ENCODE results near the gene ATG9A. TPM values are rescaled to one million over a fixed set of nuclear protein-coding genes. Genes with fewer than 3 reads are reported as not detected.

ATG9A gene
- total RNA-seq, 2 donors from 2014 or later, result 45.4 to 45.7 TPM

DNA sequence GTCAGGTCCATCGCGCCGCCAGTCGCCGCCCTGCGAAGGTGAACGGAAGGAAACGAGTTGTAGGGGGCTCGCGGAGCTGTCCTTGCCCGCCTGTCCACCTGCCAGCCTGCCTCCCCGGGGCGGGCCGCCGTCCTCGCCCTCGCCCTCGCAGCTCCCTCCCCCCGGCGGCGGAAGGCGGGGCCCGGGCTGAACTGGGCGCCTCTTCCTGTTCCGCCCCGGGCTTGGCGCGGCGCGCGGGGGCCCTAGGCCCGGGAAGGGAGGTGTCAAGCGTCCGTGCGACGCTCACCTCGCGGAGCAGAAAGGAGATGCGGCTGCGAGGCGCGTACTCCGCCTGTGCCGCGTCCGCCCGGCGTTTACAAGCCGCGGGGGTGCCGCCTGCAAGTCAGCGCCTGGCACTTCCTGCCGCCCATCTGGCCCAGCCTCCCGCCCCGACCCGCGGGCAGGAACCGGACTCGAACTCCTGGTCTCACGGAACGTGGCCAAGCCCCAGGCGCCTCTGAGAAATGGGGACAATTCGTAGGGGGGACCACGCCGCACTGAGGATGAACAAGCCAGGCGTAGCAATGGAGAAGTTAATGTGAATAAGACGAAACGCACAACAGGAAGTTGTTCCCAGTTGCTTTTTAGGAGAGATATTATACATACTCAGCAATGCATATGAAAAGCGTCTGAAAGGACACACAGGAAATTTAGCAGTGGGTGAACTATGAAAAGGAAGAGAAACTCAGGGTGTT is 52.5 kb downstream of the ATG9A start, which contains the start of gene CNPPD1:
TSS of gene CNPPD1 (minus strand) at position 108 of the 734 bp plus-strand sequence. CDS start at position 11, 97 bp downstream.
- Mint-ChIP-seq H3K36me3 (ENCODE audit: low read depth) (peaks cover 29% of the 10 kb centered on the region), H3K4me1 (peaks cover 19% of the 10 kb centered on the region), H3K4me3 (peak within 1 kb of the TSS; percentile 76), H3K9me3 (no peaks in the 10 kb centered on the region), H3K27ac (peak within 1 kb of the TSS; percentile 95), H3K27me3 (ENCODE audit: insufficient read depth) (no peaks in the 10 kb centered on the region)
- peak; percentile 92 for DNase-seq
- H3K27me3 ChIP-seq (ENCODE audit: control insufficient read depth, insufficient read depth, low read length, poor library complexity, severe bottlenecking), result no peaks in the 10 kb centered on the region
- H3K4me1 ChIP-seq (ENCODE audit: control insufficient read depth, insufficient read depth, low read length), result no peaks in the 10 kb centered on the region
- H3K9me3 ChIP-seq (ENCODE audit: control insufficient read depth, low read length), result no peaks in the 10 kb centered on the region
- H3K27ac ChIP-seq (ENCODE audit: low read depth, low read length), result peak within 1 kb of the TSS; percentile 78
- peak within 1 kb of the TSS; percentile 63 for H3K9ac ChIP-seq (ENCODE audit: extremely low read depth, low read length, poor library complexity, severe bottlenecking)
- 0% methylated on average over 9 to 69 of the region's 69 CpGs for WGBS, 2 experiments (ENCODE audit: insufficient coverage in 1 of 2, insufficient read length in 1 of 2)
- peaks cover 55% of the 10 kb centered on the region for H3K36me3 ChIP-seq (ENCODE audit: control insufficient read depth, insufficient read depth, low read length)
- TF ChIP-seq, protein P1, sequence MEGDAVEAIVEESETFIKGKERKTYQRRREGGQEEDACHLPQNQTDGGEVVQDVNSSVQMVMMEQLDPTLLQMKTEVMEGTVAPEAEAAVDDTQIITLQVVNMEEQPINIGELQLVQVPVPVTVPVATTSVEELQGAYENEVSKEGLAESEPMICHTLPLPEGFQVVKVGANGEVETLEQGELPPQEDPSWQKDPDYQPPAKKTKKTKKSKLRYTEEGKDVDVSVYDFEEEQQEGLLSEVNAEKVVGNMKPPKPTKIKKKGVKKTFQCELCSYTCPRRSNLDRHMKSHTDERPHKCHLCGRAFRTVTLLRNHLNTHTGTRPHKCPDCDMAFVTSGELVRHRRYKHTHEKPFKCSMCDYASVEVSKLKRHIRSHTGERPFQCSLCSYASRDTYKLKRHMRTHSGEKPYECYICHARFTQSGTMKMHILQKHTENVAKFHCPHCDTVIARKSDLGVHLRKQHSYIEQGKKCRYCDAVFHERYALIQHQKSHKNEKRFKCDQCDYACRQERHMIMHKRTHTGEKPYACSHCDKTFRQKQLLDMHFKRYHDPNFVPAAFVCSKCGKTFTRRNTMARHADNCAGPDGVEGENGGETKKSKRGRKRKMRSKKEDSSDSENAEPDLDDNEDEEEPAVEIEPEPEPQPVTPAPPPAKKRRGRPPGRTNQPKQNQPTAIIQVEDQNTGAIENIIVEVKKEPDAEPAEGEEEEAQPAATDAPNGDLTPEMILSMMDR (conservative IDR thresholded peaks at IDR 0.05), result peak; percentile 2
- peak within 1 kb of the TSS; percentile 96 for H3K4me3 ChIP-seq (ENCODE audit: low read length)

DNA sequence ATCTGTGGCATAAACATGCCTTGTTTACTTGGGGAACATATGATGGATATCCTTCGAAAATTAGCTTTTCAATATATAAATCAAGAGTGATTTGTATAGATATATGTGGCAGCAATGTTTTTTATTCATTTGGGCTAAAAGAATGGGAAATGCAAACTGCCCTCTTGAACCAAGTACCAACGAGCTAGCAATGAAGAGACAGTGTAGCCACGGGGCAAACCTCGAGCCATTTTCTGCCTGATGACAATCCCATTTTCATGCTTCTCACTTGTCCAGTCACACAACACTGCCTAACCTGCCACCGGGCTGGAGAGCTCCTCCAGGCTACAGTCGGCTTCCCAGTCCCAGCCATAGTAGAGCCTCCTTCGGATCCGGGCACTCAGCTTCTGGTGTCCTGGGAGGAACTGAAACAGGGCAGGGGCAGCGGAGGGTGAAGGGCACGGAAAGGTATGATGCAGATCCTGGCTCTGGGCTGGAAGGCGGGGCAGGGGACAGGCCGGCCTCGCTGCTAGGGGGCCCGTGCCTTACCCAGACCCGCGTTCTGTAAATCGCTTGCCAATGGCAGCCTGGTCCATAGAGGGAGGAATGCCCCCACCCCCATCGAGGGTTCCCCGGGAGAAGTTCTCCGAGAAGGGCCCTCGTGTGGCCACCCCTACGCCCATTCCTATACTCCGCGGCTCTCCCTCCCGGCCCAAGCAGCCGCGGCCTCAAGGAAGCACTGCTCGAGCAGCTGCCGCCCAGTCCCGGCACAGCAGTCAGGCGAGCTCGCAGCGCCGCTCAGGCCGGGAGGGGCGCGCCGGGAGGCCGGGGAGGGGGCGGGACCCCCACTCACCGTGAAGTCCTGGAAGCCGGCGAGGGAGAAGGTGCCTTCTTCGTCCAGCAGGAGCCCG is 53.3 kb downstream of the ATG9A start:
- peaks cover 19% of the 10 kb centered on the region for H3K4me1 Mint-ChIP-seq
- H3K4me3 ChIP-seq (ENCODE audit: low read length), result peak overlapping the region; percentile 96
- H3K4me3 Mint-ChIP-seq, result peak overlapping the region; percentile 76
- TF ChIP-seq, protein P1 (conservative IDR thresholded peaks at IDR 0.05), result peak; percentile 51
- H3K27me3 Mint-ChIP-seq (ENCODE audit: insufficient read depth), result no peaks in the 10 kb centered on the region
- WGBS, 2 experiments (ENCODE audit: insufficient coverage in 1 of 2, insufficient read length in 1 of 2), result 4 to 5% methylated on average over 18 to 45 of the region's 45 CpGs
- peak overlapping the region; percentile 64 for H3K27ac ChIP-seq (ENCODE audit: low read depth, low read length)
- H3K27me3 ChIP-seq (ENCODE audit: control insufficient read depth, insufficient read depth, low read length, poor library complexity, severe bottlenecking), result no peaks in the 10 kb centered on the region
- no peak for DNase-seq
- H3K9me3 Mint-ChIP-seq, result no peaks in the 10 kb centered on the region
- peak overlapping the region; percentile 55 for H3K27ac Mint-ChIP-seq
- H3K9me3 ChIP-seq (ENCODE audit: control insufficient read depth, low read length), result no peaks in the 10 kb centered on the region
- H3K36me3 ChIP-seq (ENCODE audit: control insufficient read depth, insufficient read depth, low read length), result peaks cover 46% of the 10 kb centered on the region
- H3K4me1 ChIP-seq (ENCODE audit: control insufficient read depth, insufficient read depth, low read length), result no peaks in the 10 kb centered on the region
- H3K36me3 Mint-ChIP-seq (ENCODE audit: low read depth), result peaks cover 22% of the 10 kb centered on the region
- peak overlapping the region; percentile 25 for H3K9ac ChIP-seq (ENCODE audit: extremely low read depth, low read length, poor library complexity, severe bottlenecking)

DNA sequence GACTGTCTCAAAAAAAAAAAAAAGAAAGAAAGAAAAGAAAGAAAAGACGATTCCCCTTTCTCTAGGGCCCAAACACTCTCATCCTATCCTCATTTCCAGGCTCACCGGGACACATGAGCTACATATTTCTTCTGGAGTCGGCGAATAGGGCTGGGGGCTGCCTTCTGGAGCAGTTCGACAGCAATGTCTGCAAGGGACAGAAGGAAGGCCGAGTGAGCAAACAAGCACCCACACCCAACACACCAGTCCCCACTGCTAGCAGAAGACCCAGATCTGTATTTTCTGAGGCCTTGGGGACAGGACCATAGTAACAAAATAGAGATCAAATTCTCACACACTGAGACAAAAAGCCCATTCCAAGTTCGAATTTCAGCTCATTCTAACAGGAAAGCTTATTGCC is 54.0 kb downstream of the ATG9A start:
- Histone ChIP-seq H3K4me1 (ENCODE audit: control insufficient read depth, insufficient read depth, low read length) (no peaks in the 10 kb centered on the region), H3K36me3 (ENCODE audit: control insufficient read depth, insufficient read depth, low read length) (peaks cover 40% of the 10 kb centered on the region), H3K27me3 (ENCODE audit: control insufficient read depth, insufficient read depth, low read length, poor library complexity, severe bottlenecking) (no peaks in the 10 kb centered on the region), H3K27ac (ENCODE audit: low read depth, low read length) (no peak overlapping the region), H3K9me3 (ENCODE audit: control insufficient read depth, low read length) (no peaks in the 10 kb centered on the region), H3K9ac (ENCODE audit: extremely low read depth, low read length, poor library complexity, severe bottlenecking) (no peak overlapping the region), H3K4me3 (ENCODE audit: low read length) (peak overlapping the region; percentile 96)
- DNase-seq, result no peak
- H3K36me3 Mint-ChIP-seq (ENCODE audit: low read depth), result peaks cover 15% of the 10 kb centered on the region
- H3K4me1 Mint-ChIP-seq, result peaks cover 21% of the 10 kb centered on the region
- H3K9me3 Mint-ChIP-seq, result no peaks in the 10 kb centered on the region
- 89 to 100% methylated on average over 1 to 7 of the region's 7 CpGs for WGBS, 2 experiments (ENCODE audit: insufficient coverage in 1 of 2, insufficient read length in 1 of 2)
- TF ChIP-seq, protein P1 (conservative IDR thresholded peaks at IDR 0.05), result no peak
- H3K27ac Mint-ChIP-seq, result no peak overlapping the region
- peak overlapping the region; percentile 76 for H3K4me3 Mint-ChIP-seq
- no peaks in the 10 kb centered on the region for H3K27me3 Mint-ChIP-seq (ENCODE audit: insufficient read depth)
